AG09319 (cell line): Measurements from ENCODE around the gene KCNJ10.
A peak's percentile ranks its signal among the peaks of the same experiment; 100 is the strongest.

ENCODE experiments used
- DNase-seq: peaks from one replicate; pipeline ENCODE4 v3.0.0-alpha.2; 2010; ENCODE audit warnings: low read depth; ENCODE audit errors: extremely low read depth
- CTCF ChIP-seq: IDR thresholded peaks from 2 replicates; pipeline ENCODE4 v1.5.1; 2011; ENCODE audit warnings: low read depth, mild to moderate bottlenecking, inconsistent platforms, low read length, moderate library complexity

Gene KCNJ10

GRCh38 chr1:160040476-160040875, 29.5 kb downstream of the KCNJ10 start:
- DNase-seq: no peak
- TF ChIP-seq CTCF: no peak

- DNase-seq: no peak
- no peak for TF ChIP-seq CTCF
Measured at GRCh38 chr1:160032165-160032820, 37.7 kb downstream of the KCNJ10 start.

GRCh38 chr1:160031365-160032164, 38.4 kb downstream of the KCNJ10 start, which contains the start of gene PIGM:
PIGM (minus strand) TSS chr1:160031990; CDS start chr1:160031739, 251 bp downstream.
- no peak for TF ChIP-seq CTCF

GRCh38 chr1:160030657-160031364, 39.1 kb downstream of the KCNJ10 start:
- TF ChIP-seq CTCF: no peak
- DNase-seq: no peak

More at GRCh38 chr1:160031365-160032164, 38.4 kb downstream of the KCNJ10 start, which contains the start of gene PIGM:
- peak; percentile 47 for DNase-seq

- no peak for DNase-seq
- TF ChIP-seq CTCF: no peak
Measured at GRCh38 chr1:160028426-160028825, 41.5 kb downstream of the KCNJ10 start.

- no peak for TF ChIP-seq CTCF
- no peak for DNase-seq
Measured at GRCh38 chr1:160025314-160025713, 44.6 kb downstream of the KCNJ10 start.
